Endothelial cell of umbilical vein (primary cell): ENCODE measurements around the gene BBS10. TPM values are rescaled to one million over a fixed set of nuclear protein-coding genes. Genes with fewer than 3 reads are reported as not detected.

Experiments
- BruUV-seq: library from RNA; stranded (reverse); fragments of 400-500 nt; replicated peaks from 2 replicates; lab custom pipeline; 2021; lab: Mats Ljungman, UMichigan
- CTCF ChIA-PET: fragments of 300-600, 350-600 bp; sonication (Branson Sonifier 250); formaldehyde crosslinking; loops from one replicate; lab custom pipeline; 2021; ENCODE audit warnings: antibody characterized with exemption, inconsistent platforms; lab: Charles Lee
- POLR2A ChIA-PET: fragments of 300-600, 350-600 bp; sonication (Branson Sonifier 250); formaldehyde crosslinking; loops from one replicate; lab custom pipeline; 2021; ENCODE audit warnings: antibody characterized with exemption, inconsistent platforms; lab: Charles Lee
- DNase-seq: peaks from one replicate; pipeline ENCODE4 v3.0.0-alpha.2; 2011; ENCODE audit warnings: low read depth, low spot score
- FAIRE-seq: peaks from 2 replicates; lab custom pipeline; 2011; peaks lifted over from hg19 to GRCh38; lab: Jason Lieb, UNC
- H2AFZ ChIP-seq: 2 replicates; pipeline ENCODE4 v1.6.0; 2012; ENCODE audit warnings: low read depth, low read length, control low read depth, inconsistent platforms
- H3K27ac ChIP-seq: 2 replicates; pipeline ENCODE4 v1.5.1; 2011; ENCODE audit warnings: low read depth, mild to moderate bottlenecking, control low read depth, low read length, moderate library complexity; ENCODE audit not compliant: insufficient read depth
- H3K27me3 ChIP-seq, 2 experiments: 2 replicates each; pipeline versions ENCODE4 v1.6.0 to v1.6.1; 2011; ENCODE audit warnings: low read length in 2 of 2, mixed read lengths in 1 of 2; ENCODE audit not compliant: control insufficient read depth in 2 of 2, insufficient read depth in 2 of 2
- H3K36me3 ChIP-seq, 2 experiments: 2 replicates in 1 of 2; 3 replicates in 1 of 2; pipeline ENCODE4 v1.5.1; 2011; ENCODE audit warnings: low read length in 2 of 2, mild to moderate bottlenecking in 1 of 2, moderate library complexity in 1 of 2; ENCODE audit not compliant: control insufficient read depth in 2 of 2, insufficient read depth in 2 of 2; ENCODE audit errors: extremely low read depth in 1 of 2
- H3K4me1 ChIP-seq: 3 replicates; pipeline ENCODE4 v1.5.1; 2011; ENCODE audit warnings: mild to moderate bottlenecking, low read length; ENCODE audit not compliant: control insufficient read depth, insufficient read depth; ENCODE audit errors: extremely low read depth
- H3K4me2 ChIP-seq: 2 replicates; pipeline ENCODE4 v1.6.1; 2011; ENCODE audit warnings: low read length, control low read depth, mixed read lengths; ENCODE audit not compliant: insufficient read depth
- H3K4me3 ChIP-seq, 3 experiments: fragments of 200-600 bp in 1 of 3; sonication (generic), shearing (Covaris generic) in 1 of 3; replicated peaks in 1 of 3; 2 replicates each; pipeline ENCODE4 v1.5.1; 2011 to 2016; ENCODE audit warnings: control low read depth in 3 of 3, low read length in 3 of 3, mild to moderate bottlenecking in 2 of 3, inconsistent platforms in 1 of 3, low read depth in 1 of 3, moderate library complexity in 1 of 3; ENCODE audit not compliant: insufficient read depth in 1 of 3
- H3K79me2 ChIP-seq: 2 replicates; pipeline ENCODE4 v1.6.0; 2012; ENCODE audit warnings: low read length, inconsistent platforms; ENCODE audit not compliant: control insufficient read depth, insufficient read depth
- H3K9ac ChIP-seq: replicated peaks from 2 replicates; pipeline ENCODE3; 2011; ENCODE audit warnings: low read length, control low read depth; ENCODE audit not compliant: insufficient read depth; ENCODE audit errors: extremely low read depth
- H3K9me1 ChIP-seq: replicated peaks from 3 replicates; pipeline ENCODE4 v1.6.0; 2011; ENCODE audit warnings: mild to moderate bottlenecking, low read length; ENCODE audit not compliant: control insufficient read depth, insufficient read depth; ENCODE audit errors: extremely low read depth
- H3K9me3 ChIP-seq: replicated peaks from 2 replicates; pipeline ENCODE4 v1.5.1; 2012; ENCODE audit warnings: low read length, inconsistent platforms; ENCODE audit not compliant: control insufficient read depth, insufficient read depth
- H4K20me1 ChIP-seq: replicated peaks from 2 replicates; pipeline ENCODE3; 2011; ENCODE audit warnings: mild to moderate bottlenecking, low read length; ENCODE audit not compliant: control insufficient read depth, insufficient read depth; ENCODE audit errors: extremely low read depth
- dilution Hi-C: fragments of 300-500 bp; cut with MboI; formaldehyde crosslinking; loops from one replicate; pipeline ENCODE4 v1.15.0; 2019; ENCODE audit warnings: low sequenced_read_pairs; ENCODE audit not compliant: extremely low pct_ligation_motif_present
- intact Hi-C: fragments of 100-400 bp; cut with micrococcal nuclease; formaldehyde crosslinking; loops from one replicate; pipeline ENCODE4 v1.10.0; 2022
- polyA plus RNA-seq, 4 experiments: library from polyadenylated mRNA; depleted of rRNA in 3 of 4; stranded (reverse) in 3 of 4; unstranded in 1 of 4; fragments of >200 nt; gene quantifications; 2 replicates each; pipeline versions ENCODE4 v1.2.1 to v1.2.3, GENCODE V29; 2011 to 2012; ENCODE audit warnings: missing spikeins in 1 of 4
- small RNA-seq: library from RNA; depleted of rRNA; stranded (forward); fragments of <200 nt; gene quantifications from one replicate; pipeline ENCODE3, GENCODE V24; 2012; ENCODE audit warnings: low replicate concordance, low read depth; ENCODE audit not compliant: insufficient read depth, insufficient read length
- total RNA-seq: library from RNA; stranded (reverse); gene quantifications from 2 replicates; pipeline ENCODE4 v1.2.3, GENCODE V29; 2021
- TF ChIP-seq, protein P1 (sequence below): IDR thresholded peaks from 2 replicates; pipeline ENCODE4 v1.6.1; 2011; ENCODE audit not compliant: insufficient read depth, insufficient read length
- TF ChIP-seq, protein P2 (sequence below), 2 donors: IDR thresholded peaks; 1 replicate in 1 of 2; 2 replicates in 1 of 2; pipeline ENCODE4 v1.5.1; 2011; ENCODE audit warnings: low read length in 2 of 2, mild to moderate bottlenecking in 2 of 2, moderate library complexity in 2 of 2, control low read depth in 1 of 2, inconsistent platforms in 1 of 2, low read depth in 1 of 2; ENCODE audit not compliant: insufficient read depth in 1 of 2; ENCODE audit errors: extremely low read depth in 1 of 2

The BBS10 gene
- total and polyA plus RNA-seq, 2 donors (not counting 3 experiments of a cell fraction or from before 2014, with no cell fraction given): 3.4 to 7.8 TPM

DNA sequence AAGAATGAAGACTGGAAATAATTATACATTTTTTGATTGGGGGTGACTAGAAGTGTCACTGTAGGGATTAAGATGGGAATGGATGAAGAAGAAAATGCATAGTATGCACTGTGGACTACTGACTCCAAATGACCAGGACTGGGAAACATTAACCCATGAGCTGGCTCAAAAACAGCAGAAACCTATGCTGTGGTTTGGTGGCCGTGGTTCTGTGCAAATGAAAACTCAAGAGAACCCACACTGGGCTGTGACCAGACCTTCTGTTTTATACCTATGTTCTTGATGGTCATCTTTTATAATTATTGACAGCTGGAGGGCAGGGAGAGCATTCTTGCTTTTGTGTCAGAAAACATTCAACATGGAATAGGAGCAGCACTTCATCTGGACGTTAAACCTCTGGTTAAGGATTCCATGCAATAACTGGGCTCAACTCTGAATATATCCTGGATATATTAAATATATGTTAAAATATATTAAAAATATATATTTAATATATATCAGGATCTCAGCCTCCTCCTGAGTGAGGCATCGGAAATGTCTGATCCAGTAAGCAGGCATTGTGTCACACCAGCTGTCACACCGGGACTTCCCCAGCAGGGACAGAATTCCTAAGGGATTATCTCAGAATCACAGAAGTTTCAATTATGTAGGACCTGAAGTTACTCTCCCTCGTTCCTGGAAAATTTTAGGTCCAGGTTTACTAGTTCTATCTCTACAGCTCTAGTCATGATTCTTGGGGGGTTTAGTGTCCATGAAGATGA lies 48.5 kb downstream of the BBS10 start:
- FAIRE-seq (no peak), DNase-seq (no peak)
- ChIA-PET POLR2A (no interaction called here), CTCF (no interaction called here)
- Histone ChIP-seq H3K79me2 (no peaks in the 10 kb centered on the region), H3K9ac (no peak overlapping the region), H3K4me2 (no peak overlapping the region), H4K20me1 (no peaks in the 10 kb centered on the region), H3K27ac (no peak overlapping the region), H3K27me3 (no peaks in the 10 kb centered on the region), H3K4me1 (no peaks in the 10 kb centered on the region), H3K36me3 (no peaks in the 10 kb centered on the region), H2AFZ (no peak overlapping the region), H3K9me1 (no peaks in the 10 kb centered on the region), H3K9me3 (no peaks in the 10 kb centered on the region), H3K4me3 (no peak overlapping the region)
- no TSS peak for BruUV-seq
- intact Hi-C loops: no loop called here
- TF ChIP-seq, protein P1, sequence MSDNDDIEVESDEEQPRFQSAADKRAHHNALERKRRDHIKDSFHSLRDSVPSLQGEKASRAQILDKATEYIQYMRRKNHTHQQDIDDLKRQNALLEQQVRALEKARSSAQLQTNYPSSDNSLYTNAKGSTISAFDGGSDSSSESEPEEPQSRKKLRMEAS: no peak
- TF ChIP-seq, protein P2, sequence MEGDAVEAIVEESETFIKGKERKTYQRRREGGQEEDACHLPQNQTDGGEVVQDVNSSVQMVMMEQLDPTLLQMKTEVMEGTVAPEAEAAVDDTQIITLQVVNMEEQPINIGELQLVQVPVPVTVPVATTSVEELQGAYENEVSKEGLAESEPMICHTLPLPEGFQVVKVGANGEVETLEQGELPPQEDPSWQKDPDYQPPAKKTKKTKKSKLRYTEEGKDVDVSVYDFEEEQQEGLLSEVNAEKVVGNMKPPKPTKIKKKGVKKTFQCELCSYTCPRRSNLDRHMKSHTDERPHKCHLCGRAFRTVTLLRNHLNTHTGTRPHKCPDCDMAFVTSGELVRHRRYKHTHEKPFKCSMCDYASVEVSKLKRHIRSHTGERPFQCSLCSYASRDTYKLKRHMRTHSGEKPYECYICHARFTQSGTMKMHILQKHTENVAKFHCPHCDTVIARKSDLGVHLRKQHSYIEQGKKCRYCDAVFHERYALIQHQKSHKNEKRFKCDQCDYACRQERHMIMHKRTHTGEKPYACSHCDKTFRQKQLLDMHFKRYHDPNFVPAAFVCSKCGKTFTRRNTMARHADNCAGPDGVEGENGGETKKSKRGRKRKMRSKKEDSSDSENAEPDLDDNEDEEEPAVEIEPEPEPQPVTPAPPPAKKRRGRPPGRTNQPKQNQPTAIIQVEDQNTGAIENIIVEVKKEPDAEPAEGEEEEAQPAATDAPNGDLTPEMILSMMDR (IDR thresholded peaks at IDR 0.05; ENCODE audit: extremely low read depth in 1 of 2, insufficient read depth in 1 of 2, low read depth in 1 of 2, low read length in 2 of 2): no peak
- dilution Hi-C loops: no loop called here

Small RNA genes within 50 kb of the gene (small RNA-seq; reads per million reads assigned to genes)
- gene RN7SKP172: not detected

Other genes with a start within 250 kb of the BBS10 start
- 47.6 and 53.9 TPM in 2 replicates for gene OSBPL8, start 211.4 kb upstream of the BBS10 start, total RNA-seq
- gene OSBPL8, start 211.4 kb upstream of the BBS10 start, polyA plus RNA-seq: 10.3 and 14.2 TPM in 2 replicates